ENCODE data around the gene ELF3.

DNA sequence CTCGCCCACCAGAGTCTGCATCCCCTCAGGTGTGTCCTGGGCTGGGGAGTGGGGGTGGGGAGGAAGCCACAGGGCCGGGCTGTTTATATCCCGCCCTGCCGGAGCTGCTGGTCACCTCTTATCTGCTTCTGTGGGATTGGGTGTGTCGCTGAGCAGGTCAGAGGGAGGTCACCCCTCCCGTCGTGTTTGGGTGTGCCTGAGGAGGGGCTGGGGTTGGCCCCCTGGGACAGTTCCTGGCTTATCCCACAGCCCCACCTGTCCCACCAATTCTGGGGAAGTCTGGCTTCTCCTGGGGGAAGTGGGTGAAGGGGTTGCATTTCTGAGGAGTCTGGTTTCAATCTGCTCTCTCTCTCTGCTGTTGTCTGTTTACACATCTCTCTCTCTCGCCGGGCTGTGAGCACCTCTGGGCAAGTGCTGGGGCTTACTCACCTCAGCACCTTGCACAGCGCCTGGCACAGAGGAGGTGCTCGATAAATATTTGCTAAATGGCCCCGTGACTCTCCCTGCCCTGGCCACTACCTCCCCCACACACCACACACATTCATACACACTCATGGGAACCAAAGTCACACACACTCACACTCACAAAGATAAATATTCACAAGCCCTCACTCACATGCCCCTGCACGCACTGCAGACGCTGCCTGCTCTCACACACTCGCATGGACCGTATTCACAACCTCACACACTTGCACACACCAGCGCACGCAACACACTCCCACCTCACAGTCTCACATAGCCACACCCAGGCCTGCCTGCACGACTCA lies 8.3 kb downstream of the ELF3 start:
- TF ChIP-seq POLR2AphosphoS5 (IDR thresholded peaks at IDR 0.05; ENCODE audit: low read depth, low read length) = no peak
- no peak for TF ChIP-seq TAF1 (IDR thresholded peaks at IDR 0.05; ENCODE audit: borderline replicate concordance, low read depth, low read length)

Data from GM12892 (cell line).